ENCODE results near the gene SOCS1. TPM values are rescaled to one million over a fixed set of nuclear protein-coding genes. Genes with fewer than 3 reads are reported as not detected.

SOCS1 gene
- polyA plus RNA-seq, 2 of the 4 experiments (the other 2 are of a cell fraction): 0.16 to 0.26 TPM

- no peak for DNase-seq (ENCODE audit: low read depth in 1 of 2, low spot score in 1 of 2)
- 74% methylated on average over 13 of the region's 16 CpGs for WGBS (ENCODE audit: missing lambda C conversion rate)
- FAIRE-seq: no peak
- TF ChIP-seq RCOR1 (IDR thresholded peaks at IDR 0.05; ENCODE audit: low read depth, low read length) (no peak), RNF2 (IDR thresholded peaks at IDR 0.05; ENCODE audit: borderline replicate concordance, low read depth) (no peak), BHLHE40 (IDR thresholded peaks at IDR 0.05; ENCODE audit: low read depth, low read length) (no peak), SREBF2 (IDR thresholded peaks at IDR 0.05) (no peak), MYC (IDR thresholded peaks at IDR 0.05; ENCODE audit: borderline replicate concordance, low read length) (no peak), RAD21 (conservative IDR thresholded peaks at IDR 0.05 in 1 of 2, IDR thresholded peaks at IDR 0.05 in 1 of 2) (no peak), KDM1A (IDR thresholded peaks at IDR 0.05; ENCODE audit: low read depth) (no peak), NFE2L2 (conservative IDR thresholded peaks at IDR 0.05; ENCODE audit: low read length) (no peak), TP53 (CRISPR knock-in tag; IDR thresholded peaks at IDR 0.05) (no peak), JUN (IDR thresholded peaks at IDR 0.05) (no peak)
- TF ChIP-seq, protein P1, sequence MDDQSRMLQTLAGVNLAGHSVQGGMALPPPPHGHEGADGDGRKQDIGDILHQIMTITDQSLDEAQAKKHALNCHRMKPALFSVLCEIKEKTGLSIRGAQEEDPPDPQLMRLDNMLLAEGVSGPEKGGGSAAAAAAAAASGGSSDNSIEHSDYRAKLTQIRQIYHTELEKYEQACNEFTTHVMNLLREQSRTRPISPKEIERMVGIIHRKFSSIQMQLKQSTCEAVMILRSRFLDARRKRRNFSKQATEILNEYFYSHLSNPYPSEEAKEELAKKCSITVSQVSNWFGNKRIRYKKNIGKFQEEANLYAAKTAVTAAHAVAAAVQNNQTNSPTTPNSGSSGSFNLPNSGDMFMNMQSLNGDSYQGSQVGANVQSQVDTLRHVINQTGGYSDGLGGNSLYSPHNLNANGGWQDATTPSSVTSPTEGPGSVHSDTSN (IDR thresholded peaks at IDR 0.05): no peak
- TF ChIP-seq, protein P2, sequence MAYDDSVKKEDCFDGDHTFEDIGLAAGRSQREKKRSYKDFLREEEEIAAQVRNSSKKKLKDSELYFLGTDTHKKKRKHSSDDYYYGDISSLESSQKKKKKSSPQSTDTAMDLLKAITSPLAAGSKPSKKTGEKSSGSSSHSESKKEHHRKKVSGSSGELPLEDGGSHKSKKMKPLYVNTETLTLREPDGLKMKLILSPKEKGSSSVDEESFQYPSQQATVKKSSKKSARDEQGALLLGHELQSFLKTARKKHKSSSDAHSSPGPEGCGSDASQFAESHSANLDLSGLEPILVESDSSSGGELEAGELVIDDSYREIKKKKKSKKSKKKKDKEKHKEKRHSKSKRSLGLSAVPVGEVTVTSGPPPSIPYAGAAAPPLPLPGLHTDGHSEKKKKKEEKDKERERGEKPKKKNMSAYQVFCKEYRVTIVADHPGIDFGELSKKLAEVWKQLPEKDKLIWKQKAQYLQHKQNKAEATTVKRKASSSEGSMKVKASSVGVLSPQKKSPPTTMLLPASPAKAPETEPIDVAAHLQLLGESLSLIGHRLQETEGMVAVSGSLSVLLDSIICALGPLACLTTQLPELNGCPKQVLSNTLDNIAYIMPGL (CRISPR knock-in tag; IDR thresholded peaks at IDR 0.05; ENCODE audit: borderline replicate concordance): no peak
- Histone ChIP-seq H3K4me2 (no peak overlapping the region), H3K9me3 (no peaks in the 10 kb centered on the region), H3K4me3 (no peak overlapping the region), H3K27ac (no peak overlapping the region), H3K4me1 (0 out of 3 replicates have a peak, but pooled peaks cover 3% of the 10 kb centered on the region)
- ChIA-PET CTCF (interaction anchor here (1.0 to 12.3 kb wide), 2 partner anchors 283 to 286 kb away, joined by 4 to 364 read pairs; no protein-coding TSS in a partner anchor), POLR2A (no interaction called here)
- no peak for ATAC-seq
These were observed 5.8 kb downstream of the SOCS1 start for GRCh38 chr16:11250091-11250785.

- ATAC-seq (no peak), DNase-seq (ENCODE audit: low read depth in 1 of 2, low spot score in 1 of 2) (no peak), FAIRE-seq (no peak)
- H3K4me3 ChIP-seq: no peak overlapping the region
- no peak overlapping the region for H3K27ac ChIP-seq
- TF ChIP-seq EP300 (IDR thresholded peaks at IDR 0.05): no peak
- ChIA-PET CTCF (interaction anchor here (1.0 kb wide), 1 partner anchor 285 kb away, joined by 4 read pairs; no protein-coding TSS in a partner anchor), POLR2A (no interaction called here)
- H3K4me2 ChIP-seq: no peak overlapping the region
- no peaks in the 10 kb centered on the region for H3K4me1 ChIP-seq
- 84% methylated on average over 60 of the region's 63 CpGs for WGBS (ENCODE audit: missing lambda C conversion rate)
- no peaks in the 10 kb centered on the region for H3K9me3 ChIP-seq
These were observed 6.6 kb downstream of the SOCS1 start for GRCh38 chr16:11249233-11250061.

DNA sequence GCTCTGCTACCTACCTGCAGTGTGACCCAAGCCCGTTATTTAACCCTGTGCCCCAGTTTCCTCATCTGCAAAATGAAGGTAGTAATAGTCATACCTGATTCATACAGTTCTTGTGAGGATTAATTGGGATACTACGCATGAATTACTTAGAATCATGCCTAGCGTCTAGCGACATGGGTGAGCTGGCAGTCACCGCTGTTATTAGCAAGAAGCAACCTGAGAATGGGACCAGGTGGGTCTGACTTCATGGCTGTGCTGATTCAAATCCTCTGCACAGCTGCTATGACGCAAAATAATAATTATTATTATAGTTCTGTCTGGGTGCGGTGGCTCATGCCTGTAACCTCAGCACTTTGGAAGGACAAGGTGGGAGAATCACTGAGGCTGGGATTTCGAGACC is 7.9 kb downstream of the SOCS1 start:
- H3K4me3 ChIP-seq: no peak overlapping the region
- no peaks in the 10 kb centered on the region for H3K9me3 ChIP-seq
- H3K4me2 ChIP-seq: no peak overlapping the region
- no peaks in the 10 kb centered on the region for H3K4me1 ChIP-seq
- CTCF ChIA-PET: interaction anchor here (0.8 to 3.7 kb wide), 5 partner anchors 10 to 294 kb away, joined by 4 to 13 read pairs (median 6); no protein-coding TSS in a partner anchor
- POLR2A ChIA-PET: no interaction called here
- 71% methylated on average over 8 of the region's 8 CpGs for WGBS (ENCODE audit: missing lambda C conversion rate)
- no peak for ATAC-seq
- no peak for FAIRE-seq
- H3K27ac ChIP-seq: no peak overlapping the region
- no peak for DNase-seq (ENCODE audit: low read depth in 1 of 2, low spot score in 1 of 2)
- TF ChIP-seq, protein P3, sequence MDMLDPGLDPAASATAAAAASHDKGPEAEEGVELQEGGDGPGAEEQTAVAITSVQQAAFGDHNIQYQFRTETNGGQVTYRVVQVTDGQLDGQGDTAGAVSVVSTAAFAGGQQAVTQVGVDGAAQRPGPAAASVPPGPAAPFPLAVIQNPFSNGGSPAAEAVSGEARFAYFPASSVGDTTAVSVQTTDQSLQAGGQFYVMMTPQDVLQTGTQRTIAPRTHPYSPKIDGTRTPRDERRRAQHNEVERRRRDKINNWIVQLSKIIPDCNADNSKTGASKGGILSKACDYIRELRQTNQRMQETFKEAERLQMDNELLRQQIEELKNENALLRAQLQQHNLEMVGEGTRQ (IDR thresholded peaks at IDR 0.05): no peak
- TF ChIP-seq KDM1A (IDR thresholded peaks at IDR 0.05; ENCODE audit: low read depth): no peak
